Measurements from ENCODE around the gene TWIST1.

TWIST1 gene

GRCh38 chr7:19094138-19094537 is 23.3 kb downstream of the TWIST1 start:
- DNase-seq = no peak

- DNase-seq = no peak
These were observed 25.8 kb downstream of the TWIST1 start for GRCh38 chr7:19091550-19092200.

GRCh38 chr7:19090526-19090925 is 26.9 kb downstream of the TWIST1 start:
- no peak for DNase-seq

GRCh38 chr7:19089797-19090196 is 27.6 kb downstream of the TWIST1 start:
- no peak for DNase-seq

- no peak for DNase-seq
These were observed 28.1 kb downstream of the TWIST1 start for GRCh38 chr7:19089378-19089777.

- DNase-seq = no peak
These were observed 37.3 kb downstream of the TWIST1 start for GRCh38 chr7:19080093-19080492.

GRCh38 chr7:19079066-19079465 is 38.4 kb downstream of the TWIST1 start:
- no peak for DNase-seq

- no peak for DNase-seq
These were observed 47.6 kb downstream of the TWIST1 start for GRCh38 chr7:19069842-19070241.

- no peak for DNase-seq
These were observed 51.3 kb downstream of the TWIST1 start for GRCh38 chr7:19066170-19066569.
